Psoas muscle (tissue), 8 donors: Measurements from ENCODE around the gene EDNRA. TPM values are rescaled to one million over a fixed set of nuclear protein-coding genes. Genes with fewer than 3 reads are reported as not detected.
"Not testable (repeated sequence)": the region's sequence is repeated elsewhere in the genome, so short reads cannot be mapped to it uniquely, and the experiment has no call there.

ENCODE experiments used
- ATAC-seq, 4 donors: fragments of 200-7000 bp; cut with Tn5 transposase; one replicate each; pipeline ENCODE4 v1.9.1; 2020; ENCODE audit warnings: moderate library complexity in 3 of 4, mild to moderate bottlenecking in 2 of 4
- DNase-seq, 2 donors: peaks; one replicate each; pipeline ENCODE4 v3.0.0-alpha.2; 2020
- H3K27ac ChIP-seq: fragments of 200-600 bp; one replicate; pipeline ENCODE4 v1.8.0; 2022
- H3K27me3 ChIP-seq, 3 donors: fragments of 200-600 bp in 1 of 3; one replicate each; pipeline versions ENCODE4 v1.6.1 to v1.8.0; 2013 to 2022; ENCODE audit warnings: low read length in 2 of 3, mild to moderate bottlenecking in 2 of 3, moderate library complexity in 1 of 3; ENCODE audit not compliant: insufficient read depth in 3 of 3
- H3K36me3 ChIP-seq, 2 donors: fragments of 200-600 bp in 1 of 2; one replicate each; pipeline versions ENCODE4 v1.6.1 to v1.8.0; 2013 to 2022; ENCODE audit warnings: low read depth in 1 of 2, mild to moderate bottlenecking in 1 of 2, moderate library complexity in 1 of 2; ENCODE audit not compliant: insufficient read depth in 1 of 2
- H3K4me1 ChIP-seq: fragments of 200-600 bp; one replicate; pipeline ENCODE4 v1.8.0; 2022
- H3K4me3 ChIP-seq: fragments of 200-600 bp; one replicate; pipeline ENCODE4 v1.8.0; 2022; ENCODE audit warnings: mild to moderate bottlenecking
- H3K9me3 ChIP-seq: fragments of 200-600 bp; one replicate; pipeline ENCODE4 v1.8.0; 2022
- CTCF ChIP-seq: fragments of 200-600 bp; IDR thresholded peaks from one replicate; pipeline ENCODE4 v1.8.0; 2022; ENCODE audit warnings: antibody characterized with exemption
- WGBS, 3 donors: extraction: QIAGEN DNeasy Blood & Tissue Kit; methylation state at CpG; one replicate each; pipeline versions ENCODE4 v1.1.6 to v1.1.7; 2013; 5-methylcytosine and 5-hydroxymethylcytosine counted together
- intact Hi-C, 2 donors: fragments of 100-400 bp; cut with DNase I; formaldehyde crosslinking; loops; one replicate each; pipeline versions ENCODE4 v1.11.0 to v1.14.2; 2022
- long read RNA-seq, 2 donors: library from polyadenylated mRNA; unstranded; transcript quantifications; one replicate each; pipeline ENCODE4 v2.0.0, GENCODE V29; 2021
- polyA plus RNA-seq, 3 donors: library from polyadenylated mRNA; stranded (reverse); fragments of 200-250 nt; gene quantifications; one replicate each; pipeline ENCODE4 v1.2.3, GENCODE V29; 2013
- total RNA-seq, 4 donors: library from RNA; stranded (reverse); fragmentation: NEBNext Ultra II Directional in 2 of 4; extraction: Animal tissue kit (Norgen Biotek cat#: 25700) in 2 of 4; gene quantifications; one replicate each; pipeline versions ENCODE4 v1.2.1 to v1.2.4, GENCODE V29; 2021 to 2023
- donor health status: healthy with polysubstance abuse.
- donor health status: DM: no; HTN: no; CAD: no; lungs with moderate emphysema.
- donor health status: Bipolar disorder and iron deficiency.
- donor health status: healthy.
- donor health status: DM: yes; HTN: yes; CAD: no.
- donor health status: DM: no; HTN: no; CAD: no.
- donor health status: DM: no; HTN: no; CAD: no.
- donor health status: DM: yes; HTN: yes; CAD: no.

Gene EDNRA
- total RNA-seq, result 1 to 10 TPM; 1.8 to 5.8 (median 3.0) TPM
- polyA plus RNA-seq, result 1 to 10 TPM in 1 of 3 donors, under 1 TPM in 2; 0.86 to 1.3 (median 0.87) TPM
- long read RNA-seq, donor 1, partial matches to known transcripts, result 0 of 1 reads
- long read RNA-seq, donor 1, other reads (novel, unspliced or antisense), result 0 of 1 reads
- long read RNA-seq, donor 2, partial matches to known transcripts, result 1 of 1 reads
- long read RNA-seq, donor 2, other reads (novel, unspliced or antisense), result 0 of 1 reads

- ATAC-seq (peak in 1 of 4 donors; percentile 42), DNase-seq (peak; percentile 25 to 51)
- Histone ChIP-seq H3K9me3 (no peaks in the 10 kb centered on the region), H3K27ac (peak within 1 kb of the TSS; percentile 53), H3K36me3 (no peaks in the 10 kb centered on the region), H3K4me3 (peak within 1 kb of the TSS; percentile 62), H3K4me1 (no peaks in the 10 kb centered on the region), H3K27me3 (peaks cover 0 to 5% (median 4%) of the 10 kb centered on the region in 3 donors)
- no peak for TF ChIP-seq CTCF
- intact Hi-C loops, result no loop called here
- 1% methylated on average over 62 to 68 of the region's 68 CpGs for WGBS, 3 donors
These were observed at the start of gene EDNRA for GRCh38 chr4:147480891-147481576. TSS of gene EDNRA (plus strand) at chr4:147481097. CDS start at chr4:147485682, 4,585 bp downstream.

DNA sequence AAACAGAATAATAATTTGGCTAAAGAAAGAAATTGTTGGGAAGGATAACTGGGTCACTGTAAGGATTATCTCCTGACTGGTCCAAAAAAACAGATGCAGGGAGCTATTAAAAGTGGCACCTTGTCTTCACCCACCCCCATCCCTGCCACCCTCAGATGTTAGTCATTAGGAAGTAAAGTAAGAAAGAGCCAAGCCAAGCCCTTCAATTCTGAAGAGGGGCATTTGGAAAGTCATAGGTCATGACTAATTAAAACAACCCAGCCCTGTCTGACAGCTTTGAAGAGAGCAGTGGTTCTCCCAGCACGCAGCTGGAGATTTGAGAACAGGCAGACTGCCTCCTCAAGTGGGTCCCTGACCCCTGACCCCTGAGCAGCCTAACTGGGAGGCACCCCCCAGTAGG is 46.5 kb upstream of the EDNRA start:
- H3K36me3 ChIP-seq, ATAC-seq, H3K4me3 ChIP-seq, DNase-seq, H3K27me3 ChIP-seq, intact Hi-C loops, H3K9me3 ChIP-seq, H3K4me1 ChIP-seq, H3K27ac ChIP-seq: not testable (repeated sequence)
- WGBS, 3 donors, result 17 to 64% (median 29%) methylated on average over 1 of the region's 1 CpG

DNA sequence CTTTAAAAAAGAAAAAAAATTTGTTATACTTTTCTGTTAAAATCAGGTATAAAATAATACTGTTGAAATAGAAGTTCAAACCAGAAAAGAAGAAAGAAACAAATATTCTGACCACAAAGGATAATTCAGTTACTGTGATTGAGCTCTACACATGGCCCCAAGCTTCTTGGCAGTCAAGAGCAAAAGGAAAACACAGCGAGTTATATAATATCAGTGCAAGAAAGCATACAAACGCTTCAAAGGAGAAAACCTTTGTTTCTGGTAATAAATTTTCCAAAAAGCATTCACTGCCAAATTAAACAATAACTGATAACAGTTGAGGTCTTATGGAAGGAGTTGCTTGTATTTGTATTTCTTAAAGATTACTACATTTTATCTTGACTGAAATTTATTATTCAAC is 40.5 kb upstream of the EDNRA start:
- DNase-seq, result no peak
- 68 to 84% (median 78%) methylated on average over 2 of the region's 2 CpGs for WGBS, 3 donors

DNA sequence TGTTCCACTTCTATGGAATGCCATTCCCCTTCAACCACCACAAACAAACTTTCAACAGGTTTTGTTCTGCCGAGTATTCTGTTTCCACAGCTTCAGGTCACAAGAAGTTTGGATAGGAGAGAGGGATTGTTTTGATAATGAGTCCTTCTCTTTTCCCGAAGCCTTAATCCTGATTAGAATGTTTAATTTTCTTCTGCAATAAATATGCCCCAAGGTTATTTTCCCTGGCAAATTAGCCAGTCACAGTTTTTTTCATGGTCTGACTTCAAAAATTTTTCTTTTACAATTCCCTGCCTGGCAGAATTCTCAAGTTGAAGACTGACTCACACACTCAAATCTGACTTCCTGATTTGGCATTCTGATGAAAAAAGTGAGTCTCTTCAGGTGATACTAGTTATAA is 33.1 kb upstream of the EDNRA start:
- H3K27ac ChIP-seq, result no peak overlapping the region
- no peaks in the 10 kb centered on the region for H3K4me1 ChIP-seq
- no peaks in the 10 kb centered on the region for H3K9me3 ChIP-seq
- no peaks in the 10 kb centered on the region for H3K36me3 ChIP-seq
- TF ChIP-seq CTCF, result no peak
- DNase-seq (no peak), ATAC-seq (no peak)
- no peaks in the 10 kb centered on the region for H3K27me3 ChIP-seq
- intact Hi-C loops, result no loop called here
- 33 to 43% (median 37%) methylated on average over 2 of the region's 2 CpGs for WGBS, 3 donors
- no peak overlapping the region for H3K4me3 ChIP-seq

More for the DNA sequence above, 40.5 kb upstream of the EDNRA start:
- Histone ChIP-seq H3K4me3 (no peak overlapping the region), H3K36me3 (no peaks in the 10 kb centered on the region), H3K9me3 (peaks cover 3% of the 10 kb centered on the region), H3K27me3 (no peaks in the 10 kb centered on the region), H3K4me1 (no peaks in the 10 kb centered on the region), H3K27ac (no peak overlapping the region)
- no peak for ATAC-seq
- intact Hi-C loops, result no loop called here
- TF ChIP-seq CTCF, result no peak

DNA sequence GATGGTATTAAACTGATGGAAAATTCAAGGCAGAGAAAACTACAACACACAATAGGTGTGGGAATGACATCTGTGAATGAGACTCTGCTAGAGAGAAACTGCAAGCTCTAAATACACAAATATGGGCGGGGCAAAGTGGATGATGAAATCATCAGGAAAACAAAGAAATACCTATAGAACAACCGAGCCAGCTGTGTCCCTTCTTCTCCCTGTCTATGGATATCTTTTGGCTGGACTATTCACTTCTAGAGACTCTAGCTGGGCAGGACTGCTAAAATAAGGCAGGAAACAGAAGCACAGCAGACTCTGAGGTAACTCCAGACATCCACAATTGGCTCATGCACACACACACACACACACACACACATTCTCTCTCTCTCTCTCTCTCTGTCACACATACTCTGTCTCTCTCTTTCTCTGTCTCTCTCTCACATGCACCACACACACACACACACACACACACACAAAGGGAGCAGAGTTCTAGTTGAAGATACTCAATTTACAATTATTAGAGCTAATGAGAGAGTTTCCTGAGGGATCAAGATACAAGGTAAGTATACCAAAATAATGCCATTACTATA is 27.2 kb upstream of the EDNRA start:
- TF ChIP-seq CTCF, result no peak
- H3K9me3 ChIP-seq, result no peaks in the 10 kb centered on the region
- DNase-seq (no peak), ATAC-seq (no peak)
- intact Hi-C loops, result no loop called here
- no peaks in the 10 kb centered on the region for H3K27me3 ChIP-seq
- H3K4me3 ChIP-seq, result no peak overlapping the region
- H3K36me3 ChIP-seq, result no peaks in the 10 kb centered on the region
- H3K27ac ChIP-seq, result no peak overlapping the region
- WGBS, 3 donors, result 53 to 67% (median 64%) methylated on average over 2 of the region's 2 CpGs
- no peaks in the 10 kb centered on the region for H3K4me1 ChIP-seq
